ENCODE measurements around the gene TNFRSF9. TPM values are rescaled to one million over a fixed set of nuclear protein-coding genes. Genes with fewer than 3 reads are reported as not detected.
A peak's percentile ranks its signal among the peaks of the same experiment; 100 is the strongest.

Gene TNFRSF9
- total RNA-seq, 4 donors from 2014 or later = 0.10 TPM; not detected in 3

- H3K27ac ChIP-seq = peak overlapping the region in 2 of 3 donors; percentile 35 to 41
- peaks cover 27 to 31% of the 10 kb centered on the region in 2 donors for H3K36me3 ChIP-seq
- peak; percentile 71 to 77 for DNase-seq
- H3K27me3 ChIP-seq = no peaks in the 10 kb centered on the region
- peaks cover 11 to 27% of the 10 kb centered on the region in 2 donors for H3K4me1 ChIP-seq
- no peaks in the 10 kb centered on the region for H3K9me3 ChIP-seq
- 68 to 70% methylated on average over 8 of the region's 8 CpGs for WGBS, 2 donors
- no peak overlapping the region for H3K4me3 ChIP-seq (replicated peaks in 1 of 3)
- TF ChIP-seq, protein P1, sequence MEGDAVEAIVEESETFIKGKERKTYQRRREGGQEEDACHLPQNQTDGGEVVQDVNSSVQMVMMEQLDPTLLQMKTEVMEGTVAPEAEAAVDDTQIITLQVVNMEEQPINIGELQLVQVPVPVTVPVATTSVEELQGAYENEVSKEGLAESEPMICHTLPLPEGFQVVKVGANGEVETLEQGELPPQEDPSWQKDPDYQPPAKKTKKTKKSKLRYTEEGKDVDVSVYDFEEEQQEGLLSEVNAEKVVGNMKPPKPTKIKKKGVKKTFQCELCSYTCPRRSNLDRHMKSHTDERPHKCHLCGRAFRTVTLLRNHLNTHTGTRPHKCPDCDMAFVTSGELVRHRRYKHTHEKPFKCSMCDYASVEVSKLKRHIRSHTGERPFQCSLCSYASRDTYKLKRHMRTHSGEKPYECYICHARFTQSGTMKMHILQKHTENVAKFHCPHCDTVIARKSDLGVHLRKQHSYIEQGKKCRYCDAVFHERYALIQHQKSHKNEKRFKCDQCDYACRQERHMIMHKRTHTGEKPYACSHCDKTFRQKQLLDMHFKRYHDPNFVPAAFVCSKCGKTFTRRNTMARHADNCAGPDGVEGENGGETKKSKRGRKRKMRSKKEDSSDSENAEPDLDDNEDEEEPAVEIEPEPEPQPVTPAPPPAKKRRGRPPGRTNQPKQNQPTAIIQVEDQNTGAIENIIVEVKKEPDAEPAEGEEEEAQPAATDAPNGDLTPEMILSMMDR (IDR thresholded peaks at IDR 0.05) = peak; percentile 60 to 91 (median 86)
- no peak for TF ChIP-seq POLR2A (IDR thresholded peaks at IDR 0.05)
- intact Hi-C loops (cut with DNase I) = no loop called here
These were observed 34.7 kb upstream of the TNFRSF9 start for GRCh38 chr1:7975212-7975865.

DNA sequence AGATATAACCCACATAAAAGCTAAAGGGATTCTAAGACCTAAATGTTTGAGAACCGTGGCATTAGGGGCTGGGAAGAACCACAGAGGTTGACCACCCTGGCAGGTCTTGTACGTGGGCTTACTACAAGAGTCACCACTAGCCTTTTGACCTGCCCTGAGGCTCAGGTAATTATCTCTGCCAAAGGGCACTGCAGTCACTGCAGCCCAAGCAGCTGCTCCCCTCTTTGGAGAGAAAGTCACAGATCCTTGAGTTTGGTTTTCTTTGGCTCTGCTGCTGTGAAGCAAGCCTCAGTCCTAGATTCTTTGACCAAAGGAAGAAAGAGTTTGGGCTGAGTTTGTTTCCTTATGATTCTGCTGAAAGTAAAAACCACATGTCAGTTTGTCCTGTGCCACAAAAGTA, 32.4 kb upstream of the TNFRSF9 start:
- H3K9me3 ChIP-seq = no peaks in the 10 kb centered on the region
- no peaks in the 10 kb centered on the region for H3K27me3 ChIP-seq
- peak; percentile 56 to 67 for DNase-seq
- H3K4me1 ChIP-seq = peaks cover 11 to 27% of the 10 kb centered on the region in 2 donors
- intact Hi-C loops (cut with DNase I) = no loop called here
- no peak overlapping the region for H3K4me3 ChIP-seq (replicated peaks in 1 of 3)
- peaks cover 32 to 34% of the 10 kb centered on the region in 2 donors for H3K36me3 ChIP-seq
- TF ChIP-seq POLR2A (IDR thresholded peaks at IDR 0.05) = peak in 1 of 2 donors; percentile 9
- TF ChIP-seq, protein P1 (IDR thresholded peaks at IDR 0.05) = no peak
- WGBS, 2 donors = 59 to 66% methylated on average over 2 of the region's 2 CpGs
- H3K27ac ChIP-seq = peak overlapping the region; percentile 63 to 87 (median 75)

DNA sequence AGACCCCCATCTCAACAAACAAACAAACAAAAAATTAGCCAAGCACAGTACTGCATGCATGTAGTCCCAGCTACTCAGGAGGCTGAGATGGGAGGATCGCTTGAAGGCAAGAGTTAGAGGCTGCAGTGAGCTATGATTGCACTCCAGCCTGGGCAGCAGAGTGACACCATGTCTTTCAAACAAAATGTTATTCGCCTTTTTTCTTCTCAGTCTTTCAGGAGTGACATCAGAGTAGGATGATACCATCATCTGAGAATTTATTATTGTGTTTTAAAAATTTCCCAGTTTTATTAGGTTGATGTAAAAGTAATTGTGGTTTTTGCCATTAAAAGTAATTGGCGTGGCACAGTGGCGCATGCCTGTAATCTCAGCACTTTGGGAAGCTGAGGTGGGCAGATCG, 31.6 kb upstream of the TNFRSF9 start:
- H3K4me3 ChIP-seq (replicated peaks in 1 of 3) = no peak overlapping the region
- peaks cover 33% of the 10 kb centered on the region in 2 donors for H3K36me3 ChIP-seq
- H3K27me3 ChIP-seq = no peaks in the 10 kb centered on the region
- TF ChIP-seq, protein P1 (IDR thresholded peaks at IDR 0.05) = no peak
- no peak for TF ChIP-seq POLR2A (IDR thresholded peaks at IDR 0.05)
- H3K4me1 ChIP-seq = peaks cover 18 to 30% of the 10 kb centered on the region in 2 donors
- H3K27ac ChIP-seq = peak overlapping the region; percentile 63 to 87 (median 75)
- no peaks in the 10 kb centered on the region for H3K9me3 ChIP-seq
- WGBS, 2 donors = 95 to 97% methylated on average over 5 of the region's 5 CpGs
- no peak for DNase-seq
- intact Hi-C loops (cut with DNase I) = no loop called here

DNA sequence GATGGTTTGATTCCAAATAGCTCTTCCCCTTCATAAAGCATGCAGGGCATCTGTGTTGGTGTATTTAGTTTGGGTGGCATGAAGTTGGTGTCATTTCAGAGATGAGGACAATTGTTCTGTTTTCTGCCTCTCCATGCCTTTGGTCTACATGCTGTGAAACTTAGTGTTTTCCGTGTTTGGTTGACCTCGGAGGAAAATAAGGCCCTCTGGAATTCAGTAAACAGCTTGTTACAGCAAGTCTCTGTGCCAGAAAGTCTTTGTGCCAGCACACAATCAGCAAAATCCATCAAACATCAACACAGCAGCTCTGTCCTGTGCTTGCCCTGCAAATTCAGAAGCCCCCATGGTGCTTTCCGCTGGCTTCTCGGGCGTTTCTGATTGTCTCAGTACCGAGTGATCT, 30.4 kb upstream of the TNFRSF9 start:
- no peak overlapping the region for H3K4me3 ChIP-seq (replicated peaks in 1 of 3)
- TF ChIP-seq POLR2A (IDR thresholded peaks at IDR 0.05) = no peak
- TF ChIP-seq, protein P1 (IDR thresholded peaks at IDR 0.05) = no peak
- H3K4me1 ChIP-seq = peaks cover 21 to 30% of the 10 kb centered on the region in 2 donors
- no peaks in the 10 kb centered on the region for H3K9me3 ChIP-seq
- peak overlapping the region in 1 of 3 donors; percentile 10 for H3K27ac ChIP-seq
- no peak for DNase-seq
- peaks cover 34 to 41% of the 10 kb centered on the region in 2 donors for H3K36me3 ChIP-seq
- no peaks in the 10 kb centered on the region for H3K27me3 ChIP-seq
- WGBS, 2 donors = 84 to 85% methylated on average over 6 of the region's 6 CpGs
- intact Hi-C loops (cut with DNase I) = no loop called here

GRCh38 chr1:7970246-7970645, 29.6 kb upstream of the TNFRSF9 start:
- intact Hi-C loops (cut with DNase I) = no loop called here
- H3K4me1 ChIP-seq = peaks cover 25 to 36% of the 10 kb centered on the region in 2 donors
- DNase-seq = no peak
- no peaks in the 10 kb centered on the region for H3K9me3 ChIP-seq
- H3K27ac ChIP-seq = no peak overlapping the region
- 94 to 96% methylated on average over 2 of the region's 2 CpGs for WGBS, 2 donors
- no peaks in the 10 kb centered on the region for H3K27me3 ChIP-seq
- peaks cover 41% of the 10 kb centered on the region in 2 donors for H3K36me3 ChIP-seq
- no peak for TF ChIP-seq POLR2A (IDR thresholded peaks at IDR 0.05)
- TF ChIP-seq, protein P1 (IDR thresholded peaks at IDR 0.05) = no peak
- no peak overlapping the region for H3K4me3 ChIP-seq (replicated peaks in 1 of 3)
